GM23338 (cell line): ENCODE results near the gene FOXJ2. TPM values are rescaled to one million over a fixed set of nuclear protein-coding genes. Genes with fewer than 3 reads are reported as not detected.
"Not testable (repeated sequence)": the region's sequence is repeated elsewhere in the genome, so short reads cannot be mapped to it uniquely, and the experiment has no call there.

ENCODE experiments used
- ATAC-seq: fragments of 200-7000 bp; cut with Tn5 transposase; 3 replicates; pipeline ENCODE4 v1.9.1; 2020
- DNase-seq: peaks from one replicate; pipeline ENCODE4 v3.0.0-alpha.2; 2015; ENCODE audit warnings: low spot score
- H2AFZ ChIP-seq: fragments of 200-600 bp; sonication (generic); 2 replicates; pipeline ENCODE4 v1.8.0; 2016; ENCODE audit warnings: antibody characterized with exemption, mild to moderate bottlenecking, moderate library complexity
- H3F3A ChIP-seq: fragments of 200-600 bp; sonication (generic); replicated peaks from 2 replicates; pipeline ENCODE4 v1.8.0; 2017; ENCODE audit warnings: antibody characterized with exemption, mixed run types, low read depth
- H3K27ac ChIP-seq: fragments of 200-600 bp; sonication (generic); 2 replicates; pipeline ENCODE4 v1.6.1; 2016; ENCODE audit warnings: low read depth
- H3K27me3 ChIP-seq: fragments of 200-600 bp; sonication (generic); 2 replicates; pipeline ENCODE4 v1.8.0; 2016; ENCODE audit warnings: mild to moderate bottlenecking, mixed run types, moderate library complexity; ENCODE audit not compliant: insufficient read depth
- H3K36me3 ChIP-seq: fragments of 200-600 bp; sonication (generic); 2 replicates; pipeline ENCODE4 v1.8.0; 2016; ENCODE audit warnings: mild to moderate bottlenecking; ENCODE audit not compliant: insufficient read depth
- H3K4me1 ChIP-seq: fragments of 200-600 bp; sonication (generic); 2 replicates; pipeline ENCODE4 v1.8.0; 2016; ENCODE audit warnings: mild to moderate bottlenecking, moderate library complexity; ENCODE audit not compliant: insufficient read depth
- H3K4me2 ChIP-seq: fragments of 200-600 bp; sonication (generic); 2 replicates; pipeline ENCODE4 v1.7.1; 2017; ENCODE audit warnings: mixed run types
- H3K4me3 ChIP-seq: fragments of 200-600 bp; sonication (generic); 2 replicates; pipeline ENCODE4 v1.6.1; 2016; ENCODE audit warnings: mixed run types
- H3K79me2 ChIP-seq: fragments of 200-600 bp; sonication (generic); replicated peaks from 2 replicates; pipeline ENCODE4 v1.8.0; 2017; ENCODE audit warnings: mild to moderate bottlenecking; ENCODE audit not compliant: insufficient read depth
- H3K9me2 ChIP-seq: fragments of 200-600 bp; sonication (generic); 2 replicates; pipeline ENCODE4 v1.8.0; 2017; ENCODE audit not compliant: insufficient read depth
- H4K20me1 ChIP-seq: fragments of 200-600 bp; sonication (generic); replicated peaks from 2 replicates; pipeline ENCODE4 v1.8.0; 2017; ENCODE audit warnings: mild to moderate bottlenecking; ENCODE audit not compliant: insufficient read depth
- H3K27ac Mint-ChIP-seq: 2 replicates; pipeline ENCODE4 v1.8.0; 2020; ENCODE audit warnings: inconsistent platforms, mild to moderate bottlenecking, moderate library complexity, mixed read lengths
- H3K27me3 Mint-ChIP-seq: 3 replicates; pipeline ENCODE4 v1.8.0; 2022; ENCODE audit warnings: low read depth, mild to moderate bottlenecking, moderate library complexity, mixed read lengths, inconsistent platforms; ENCODE audit not compliant: insufficient read depth, poor library complexity
- H3K36me3 Mint-ChIP-seq: 3 replicates; pipeline ENCODE4 v1.8.0; 2021; ENCODE audit warnings: low read depth, mild to moderate bottlenecking, inconsistent platforms, moderate library complexity, mixed read lengths
- H3K4me1 Mint-ChIP-seq: 3 replicates; pipeline ENCODE4 v1.8.0; 2020; ENCODE audit warnings: mild to moderate bottlenecking, inconsistent platforms, mixed read lengths
- H3K4me3 Mint-ChIP-seq: 3 replicates; pipeline ENCODE4 v1.8.0; 2021; ENCODE audit warnings: moderate library complexity, mild to moderate bottlenecking, inconsistent platforms, mixed read lengths
- H3K9me3 Mint-ChIP-seq: 3 replicates; pipeline ENCODE4 v1.8.0; 2020; ENCODE audit warnings: moderate library complexity, mild to moderate bottlenecking, inconsistent platforms, mixed read lengths
- CTCF ChIP-seq, 2 experiments: fragments of 200-600 bp in 1 of 2; sonication (generic) in 1 of 2; conservative IDR thresholded peaks; 2 replicates each; pipeline versions ENCODE4 v1.5.1 to v1.6.1; 2016 to 2017; ENCODE audit warnings: antibody characterized with exemption in 2 of 2, low read depth in 2 of 2, mild to moderate bottlenecking in 2 of 2, moderate library complexity in 1 of 2
- ZNF331 ChIP-seq: fragments of 250-450 bp; sonication (Bioruptor Pico); IDR thresholded peaks from 2 replicates; pipeline ENCODE4 v1.5.0; 2020; ENCODE audit warnings: low read depth, mild to moderate bottlenecking, moderate library complexity
- long read RNA-seq: library from polyadenylated mRNA; unstranded; transcript quantifications from one replicate; pipeline ENCODE4 v2.0.0, GENCODE V29; 2020; ENCODE audit not compliant: unreplicated experiment
- polyA plus RNA-seq: library from polyadenylated mRNA; unstranded; fragments of >200 nt; fragmentation: Nextera tagmentation; extraction: Ambion mirVana; gene quantifications from 2 replicates; pipeline ENCODE4 v1.2.1, GENCODE V29; 2016
- total RNA-seq: library from RNA; depleted of rRNA; stranded (reverse); fragments of >200 nt; shearing (Covaris generic); gene quantifications from 2 replicates; pipeline ENCODE4 v1.2.3, GENCODE V29; 2014; rRNA removed

The FOXJ2 gene
- total RNA-seq, result 7.8 and 10.4 TPM in 2 replicates
- polyA plus RNA-seq, result 4.1 and 4.9 TPM in 2 replicates
- long read RNA-seq, result 0 reads

GRCh38 chr12:8032242-8033152, at the start of gene FOXJ2:
FOXJ2 (plus strand) TSS chr12:8032716; CDS start chr12:8039833, 7,117 bp downstream.
- peak within 1 kb of the TSS; percentile 99 for H3K4me2 ChIP-seq
- no peaks in the 10 kb centered on the region for H3K27me3 ChIP-seq
- H3K9me2 ChIP-seq, result no peaks in the 10 kb centered on the region
- peak within 1 kb of the TSS; percentile 88 for H3K4me3 ChIP-seq
- no peaks in the 10 kb centered on the region for H3K36me3 ChIP-seq
- Mint-ChIP-seq H3K36me3 (no peaks in the 10 kb centered on the region), H3K9me3 (no peaks in the 10 kb centered on the region), H3K27ac (no peak within 1 kb of the TSS), H3K27me3 (no peaks in the 10 kb centered on the region), H3K4me3 (peak within 1 kb of the TSS; percentile 79), H3K4me1 (peaks cover 43% of the 10 kb centered on the region)
- DNase-seq (peak; percentile 77), ATAC-seq (peak; percentile 79)
- H3K79me2 ChIP-seq, result peaks cover 13% of the 10 kb centered on the region
- H3F3A ChIP-seq, result peaks cover 17% of the 10 kb centered on the region; the same call in 1 of the 2 replicates
- H2AFZ ChIP-seq, result peak within 1 kb of the TSS; percentile 77
- peaks cover 48% of the 10 kb centered on the region for H3K4me1 ChIP-seq
- peak within 1 kb of the TSS; percentile 86 for H3K27ac ChIP-seq
- TF ChIP-seq CTCF (conservative IDR thresholded peaks at IDR 0.05; ENCODE audit: low read depth in 2 of 2) (peak; percentile 32 to 35; a peak in 3 of 4 replicates), ZNF331 (CRISPR knock-in tag) (no peak)
- H4K20me1 ChIP-seq, result 0 out of 2 replicates have a peak, but pooled peaks cover 4% of the 10 kb centered on the region

- ATAC-seq, H3K4me2 ChIP-seq, DNase-seq, H3K9me2 ChIP-seq, H3K36me3 Mint-ChIP-seq, H3K4me3 Mint-ChIP-seq, H3F3A ChIP-seq, H3K4me3 ChIP-seq, H2AFZ ChIP-seq, H3K79me2 ChIP-seq, H4K20me1 ChIP-seq, H3K27ac Mint-ChIP-seq, H3K36me3 ChIP-seq, H3K27ac ChIP-seq, H3K27me3 ChIP-seq, H3K27me3 Mint-ChIP-seq, H3K9me3 Mint-ChIP-seq: not testable (repeated sequence)
- peaks cover 15% of the 10 kb centered on the region for H3K4me1 Mint-ChIP-seq
- peaks cover 10% of the 10 kb centered on the region; the same call in 1 of the 2 replicates for H3K4me1 ChIP-seq
Observed at GRCh38 chr12:7983019-7983418, 49.5 kb upstream of the FOXJ2 start.

- H3K4me3 ChIP-seq, H2AFZ ChIP-seq, H4K20me1 ChIP-seq, H3K9me2 ChIP-seq, H3K27me3 Mint-ChIP-seq, H3K27me3 ChIP-seq, DNase-seq, ATAC-seq, H3F3A ChIP-seq, H3K4me3 Mint-ChIP-seq, H3K36me3 ChIP-seq, H3K79me2 ChIP-seq, H3K4me2 ChIP-seq, H3K36me3 Mint-ChIP-seq, H3K27ac ChIP-seq, H3K27ac Mint-ChIP-seq, H3K9me3 Mint-ChIP-seq: not testable (repeated sequence)
- peaks cover 15% of the 10 kb centered on the region for H3K4me1 Mint-ChIP-seq
- peaks cover 10% of the 10 kb centered on the region; the same call in 1 of the 2 replicates for H3K4me1 ChIP-seq
Observed at GRCh38 chr12:7983460-7983859, 49.1 kb upstream of the FOXJ2 start.
